Stimulated activated CD8-positive, alpha-beta memory T cell treated with anti-CD3 and anti-CD28 coated beads, Interleukin-12 subunit alpha, Interleukin-12 subunit beta, amount 100 ng/mL, for 24 hours (primary cell): ENCODE data around the gene DGKB.

Experiments used
- DNase-seq: peaks from one replicate; pipeline ENCODE4 v3.0.0-alpha.2; 2020; ENCODE audit errors: extremely low read depth

The DGKB gene

GRCh38 chr7:14760730-14761478 lies 141.6 kb downstream of the DGKB start:
- DNase-seq: no peak

- no peak for DNase-seq
Observed at GRCh38 chr7:14759785-14760184, 142.8 kb downstream of the DGKB start.

- DNase-seq: no peak
Observed at GRCh38 chr7:14754631-14755030, 147.9 kb downstream of the DGKB start.

- DNase-seq: no peak
Observed at GRCh38 chr7:14752301-14752700, 150.2 kb downstream of the DGKB start.

DNA sequence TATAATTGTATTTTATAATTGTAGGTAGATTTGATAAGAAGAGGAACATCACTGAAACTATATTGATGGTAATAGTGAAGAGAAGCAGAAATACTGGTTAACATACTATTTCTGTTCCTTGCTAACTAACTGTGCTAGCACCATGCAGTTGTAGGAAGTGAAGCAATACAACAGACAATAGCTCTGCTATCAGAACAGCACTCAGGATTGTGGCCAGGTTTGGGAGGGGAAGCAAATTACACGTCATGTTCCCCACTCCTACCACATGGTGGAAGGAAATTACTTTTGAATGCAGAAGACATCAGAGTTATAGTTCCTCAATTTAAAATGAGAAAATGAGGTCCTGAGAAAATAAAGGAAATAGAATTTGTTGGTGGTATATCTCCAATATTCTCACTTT lies 151.1 kb downstream of the DGKB start:
- DNase-seq: no peak

- no peak for DNase-seq
Observed at GRCh38 chr7:14748461-14748860, 154.1 kb downstream of the DGKB start.

DNA sequence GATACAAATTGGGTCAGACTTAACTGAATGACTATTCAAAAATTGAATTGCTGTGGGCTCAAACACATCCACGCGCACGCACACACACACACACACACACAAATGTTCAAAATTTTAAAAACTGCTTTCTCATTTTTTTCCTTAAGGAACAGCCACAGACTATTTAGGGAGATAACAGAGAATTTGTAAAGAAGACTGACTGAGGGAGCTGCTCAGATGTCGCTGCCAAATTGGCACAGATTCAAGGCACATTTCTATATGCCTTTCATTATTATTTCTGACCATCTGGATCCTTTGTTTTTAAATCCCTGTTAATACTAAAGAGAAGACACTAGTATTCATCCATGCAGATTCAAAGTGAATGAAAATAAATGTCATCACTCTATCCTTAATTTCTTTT lies 154.8 kb downstream of the DGKB start:
- no peak for DNase-seq

- DNase-seq: no peak
Observed at GRCh38 chr7:14745076-14745475, 157.5 kb downstream of the DGKB start.

DNA sequence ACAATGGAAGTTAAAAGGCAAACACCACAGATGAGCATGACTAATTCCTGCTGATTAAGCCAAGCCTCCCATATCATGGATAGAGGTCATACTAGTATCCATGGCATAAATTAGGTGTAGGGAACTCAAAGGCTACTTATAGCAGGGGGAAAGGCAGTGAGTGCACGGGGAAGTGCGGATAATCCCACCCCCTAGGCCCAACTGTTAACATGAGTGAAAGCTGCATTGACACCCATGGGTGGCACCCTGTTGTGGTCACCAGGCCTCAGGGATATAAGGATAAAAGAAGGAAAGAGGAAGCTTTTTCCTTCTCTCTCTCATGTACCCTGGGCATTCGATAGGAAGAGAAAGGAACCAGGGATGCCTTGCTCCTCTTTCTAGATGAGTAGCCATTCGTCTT lies 161.9 kb downstream of the DGKB start:
- DNase-seq: no peak

- DNase-seq: no peak
Observed at GRCh38 chr7:14739841-14740185, 162.7 kb downstream of the DGKB start.

DNA sequence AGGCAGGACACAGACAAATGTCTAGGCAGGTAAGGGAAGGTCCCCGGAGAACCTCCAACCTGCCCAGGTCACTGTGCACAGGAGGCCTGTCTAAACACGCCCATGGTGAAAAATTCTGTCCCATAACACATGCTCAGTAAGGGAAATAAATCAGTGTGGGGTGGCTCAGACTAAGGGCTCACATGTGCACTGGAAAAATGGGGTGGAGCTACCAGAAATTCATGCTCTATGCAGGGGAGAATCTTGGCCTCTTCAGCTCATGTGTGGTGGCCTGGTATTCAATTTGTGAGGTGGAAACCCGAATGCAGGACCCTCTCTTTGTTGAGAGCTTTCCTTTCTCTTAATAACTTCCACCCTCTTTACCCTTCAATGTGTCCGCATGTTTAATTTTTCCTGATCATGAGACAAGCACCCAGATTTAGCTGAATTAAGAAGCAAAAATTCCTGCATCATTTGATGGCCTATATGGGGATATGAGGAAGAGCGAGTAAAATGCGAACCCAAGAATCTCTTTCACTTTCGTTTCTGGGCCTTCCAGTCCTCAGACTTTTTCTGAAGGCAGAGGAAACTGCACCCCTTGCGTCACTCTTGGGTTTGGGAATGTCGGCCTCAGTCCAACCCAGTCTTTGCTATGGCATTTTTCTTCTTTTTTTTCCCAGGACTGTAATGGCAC lies 163.2 kb downstream of the DGKB start:
- no peak for DNase-seq

DNA sequence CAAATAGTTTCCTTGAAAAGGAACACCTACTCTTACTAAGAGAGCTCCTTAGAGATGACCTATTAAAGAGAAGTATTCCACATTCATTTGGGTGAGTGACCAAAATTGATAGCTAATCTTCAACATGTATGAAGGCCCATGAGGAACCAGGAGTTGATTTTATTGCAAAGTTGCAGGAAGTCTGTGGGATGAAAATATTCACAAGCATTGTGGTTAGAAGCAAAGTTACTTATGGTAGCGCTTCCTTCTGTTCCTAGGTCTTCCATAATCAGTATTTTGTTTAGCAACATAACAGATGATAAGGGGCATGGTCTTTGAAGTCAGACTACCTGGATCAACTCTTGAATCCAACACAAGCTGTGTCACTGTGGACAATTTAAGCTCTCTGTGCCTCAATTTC lies 164.5 kb downstream of the DGKB start:
- no peak for DNase-seq

GRCh38 chr7:14734839-14735321 lies 167.7 kb downstream of the DGKB start:
- DNase-seq: no peak

DNA sequence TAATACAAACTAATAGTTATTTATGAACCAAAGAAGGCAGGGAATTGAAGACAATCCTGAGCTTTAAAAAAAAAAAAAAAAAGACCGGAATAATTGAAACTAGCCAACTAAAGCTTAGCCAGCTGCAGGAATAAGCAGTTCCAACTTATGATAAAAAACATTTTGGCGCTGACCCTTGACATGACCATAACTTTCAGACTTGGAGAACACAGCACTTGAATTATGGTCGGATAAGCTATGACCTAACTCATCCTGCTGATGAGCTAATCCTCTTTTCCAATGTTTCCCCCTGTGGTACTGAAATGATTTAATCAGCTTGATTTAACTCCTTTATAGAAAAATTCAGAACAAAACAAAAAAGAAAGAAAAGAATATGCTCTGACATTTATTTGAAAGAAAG lies 181.8 kb downstream of the DGKB start:
- no peak for DNase-seq

- no peak for DNase-seq
Observed at GRCh38 chr7:14717816-14718215, 184.7 kb downstream of the DGKB start.

DNA sequence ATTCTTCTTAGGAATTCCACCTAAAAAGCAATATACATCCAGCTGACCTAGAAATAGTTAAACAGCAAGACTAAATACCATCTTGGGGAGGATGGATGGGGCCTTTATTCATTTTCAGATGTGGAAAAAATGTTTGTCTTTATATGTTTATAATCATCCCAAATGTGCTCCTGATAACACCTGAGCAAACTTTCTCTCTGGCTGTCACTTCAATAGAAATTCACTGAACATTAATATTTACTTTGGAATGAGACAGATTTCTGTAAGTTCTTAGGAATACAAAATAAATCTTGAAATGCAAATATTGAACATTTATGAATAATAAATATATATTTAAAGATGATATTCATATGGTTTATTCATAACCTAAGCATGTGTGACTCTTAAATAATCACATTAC lies 185.4 kb downstream of the DGKB start:
- DNase-seq: no peak

- no peak for DNase-seq
Observed at GRCh38 chr7:14714161-14714728, 188.3 kb downstream of the DGKB start.

GRCh38 chr7:14698239-14698638 lies 204.3 kb downstream of the DGKB start:
- DNase-seq: no peak

DNA sequence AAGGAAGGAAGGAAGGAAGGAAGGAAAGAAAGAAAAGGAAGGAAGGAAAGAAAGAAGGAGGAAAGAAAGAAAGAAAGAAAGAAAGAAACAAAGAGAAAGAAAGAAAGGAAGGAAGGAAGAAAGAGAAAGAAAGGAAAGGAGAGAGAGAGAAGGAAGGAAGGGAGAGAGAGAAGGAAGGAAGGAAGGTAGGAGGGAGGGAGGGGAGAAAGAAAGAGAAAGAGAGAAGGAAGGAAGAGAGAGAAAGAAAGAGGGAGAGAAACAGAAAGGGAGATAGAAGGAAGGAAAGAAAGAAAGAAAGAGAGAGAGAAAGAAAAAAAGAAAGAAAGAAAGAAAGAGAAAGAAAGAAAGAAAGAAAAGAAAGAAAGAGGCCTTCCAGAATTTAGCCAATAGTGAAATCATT lies 204.9 kb downstream of the DGKB start:
- DNase-seq: no peak

DNA sequence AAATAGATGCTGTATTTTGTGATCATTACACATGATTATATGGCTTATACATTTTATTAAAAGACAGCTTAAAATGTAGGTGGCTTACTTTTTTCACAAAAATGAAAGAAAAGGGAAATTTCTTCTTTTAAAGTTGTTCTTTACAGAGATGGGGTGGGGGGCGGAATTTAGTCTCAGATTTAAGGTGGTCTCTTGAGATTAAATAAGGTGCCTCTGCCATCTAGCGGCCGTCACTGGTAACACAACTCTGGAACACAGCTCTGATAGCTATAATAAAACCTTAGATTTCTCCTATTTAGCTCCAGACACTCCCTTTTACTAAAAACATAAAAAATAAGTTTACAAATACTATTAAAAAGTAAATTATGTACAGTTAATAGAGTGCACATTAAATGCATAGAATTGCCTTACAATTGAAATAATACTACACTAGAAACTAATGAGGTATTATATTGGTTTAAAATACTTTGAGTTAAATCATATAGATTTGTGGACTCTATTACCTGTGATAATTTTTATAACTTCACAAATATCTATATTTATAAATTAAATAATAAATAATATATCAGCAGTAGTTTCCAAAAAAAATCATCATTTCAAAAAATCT lies 210.9 kb downstream of the DGKB start:
- DNase-seq: peak; percentile 3

GRCh38 chr7:14691034-14691433 lies 211.5 kb downstream of the DGKB start:
- DNase-seq: no peak

GRCh38 chr7:14690486-14690885 lies 212.1 kb downstream of the DGKB start:
- no peak for DNase-seq

- no peak for DNase-seq
Observed at GRCh38 chr7:14690075-14690474, 212.5 kb downstream of the DGKB start.
